ENCODE measurements around the gene FCER2. TPM values are rescaled to one million over a fixed set of nuclear protein-coding genes. Genes with fewer than 3 reads are reported as not detected.
"Not testable (repeated sequence)": the region's sequence is repeated elsewhere in the genome, so short reads cannot be mapped to it uniquely, and the experiment has no call there.

Gene FCER2
- total and polyA plus RNA-seq, 4 donors, result 0.14 TPM; not detected in 3

DNA sequence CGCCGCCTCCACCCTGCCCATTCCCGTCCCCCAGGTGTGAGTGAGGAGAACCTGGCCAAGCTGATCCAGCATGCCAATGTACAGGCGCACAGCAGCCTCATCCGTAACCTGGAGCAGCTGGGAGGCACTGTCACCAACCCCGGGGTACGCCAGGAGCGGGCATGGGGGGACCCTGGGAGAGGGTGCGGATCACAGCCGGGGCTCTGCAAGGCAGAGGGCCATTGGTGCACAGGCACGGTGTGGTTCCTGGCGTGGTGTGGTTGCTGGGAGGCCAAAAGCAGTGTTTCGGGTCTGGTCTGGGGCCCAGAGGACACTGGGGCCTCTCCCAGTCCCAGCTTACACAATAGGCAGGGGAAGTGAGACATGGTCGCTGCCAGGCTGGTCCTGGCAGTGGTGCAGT, 56.8 kb downstream of the FCER2 start:
- H3K4me1 ChIP-seq (ENCODE audit: control insufficient read depth in 4 of 4, insufficient read depth in 4 of 4, low read length in 3 of 4), result peaks cover 0 to 5% (median 0%) of the 10 kb centered on the region in 4 donors
- no peaks in the 10 kb centered on the region for H3K9me3 ChIP-seq (ENCODE audit: control insufficient read depth in 4 of 4, low read length in 3 of 4)
- DNase-seq (ENCODE audit: low spot score), result no peak
- H3K9ac ChIP-seq (ENCODE audit: low read depth in 1 of 2, low read length in 2 of 2), result no peak overlapping the region
- peaks cover 0 to 3% (median 0%) of the 10 kb centered on the region in 4 donors for H3K36me3 ChIP-seq (ENCODE audit: control insufficient read depth in 4 of 4, insufficient read depth in 3 of 4, low read depth in 1 of 4, low read length in 3 of 4)
- H3K27me3 ChIP-seq (ENCODE audit: control insufficient read depth in 4 of 4, insufficient read depth in 4 of 4, low read length in 3 of 4), result no peaks in the 10 kb centered on the region
- TF ChIP-seq JUND (IDR thresholded peaks at IDR 0.05) (no peak), SP1 (IDR thresholded peaks at IDR 0.05) (no peak), NR2F2 (IDR thresholded peaks at IDR 0.05) (no peak)
- TF ChIP-seq, protein P1, sequence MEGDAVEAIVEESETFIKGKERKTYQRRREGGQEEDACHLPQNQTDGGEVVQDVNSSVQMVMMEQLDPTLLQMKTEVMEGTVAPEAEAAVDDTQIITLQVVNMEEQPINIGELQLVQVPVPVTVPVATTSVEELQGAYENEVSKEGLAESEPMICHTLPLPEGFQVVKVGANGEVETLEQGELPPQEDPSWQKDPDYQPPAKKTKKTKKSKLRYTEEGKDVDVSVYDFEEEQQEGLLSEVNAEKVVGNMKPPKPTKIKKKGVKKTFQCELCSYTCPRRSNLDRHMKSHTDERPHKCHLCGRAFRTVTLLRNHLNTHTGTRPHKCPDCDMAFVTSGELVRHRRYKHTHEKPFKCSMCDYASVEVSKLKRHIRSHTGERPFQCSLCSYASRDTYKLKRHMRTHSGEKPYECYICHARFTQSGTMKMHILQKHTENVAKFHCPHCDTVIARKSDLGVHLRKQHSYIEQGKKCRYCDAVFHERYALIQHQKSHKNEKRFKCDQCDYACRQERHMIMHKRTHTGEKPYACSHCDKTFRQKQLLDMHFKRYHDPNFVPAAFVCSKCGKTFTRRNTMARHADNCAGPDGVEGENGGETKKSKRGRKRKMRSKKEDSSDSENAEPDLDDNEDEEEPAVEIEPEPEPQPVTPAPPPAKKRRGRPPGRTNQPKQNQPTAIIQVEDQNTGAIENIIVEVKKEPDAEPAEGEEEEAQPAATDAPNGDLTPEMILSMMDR (IDR thresholded peaks at IDR 0.05; ENCODE audit: low read depth, low read length, missing input control), result no peak
- whole genome bisulfite sequencing, result 90% methylated on average over 14 of the region's 14 CpGs
- no peak overlapping the region for H3K27ac ChIP-seq (ENCODE audit: low read depth in 1 of 2, low read length in 2 of 2)
- H3K4me3 ChIP-seq (ENCODE audit: low read depth in 1 of 3, low read length in 3 of 3), result no peak overlapping the region

GRCh38 chr19:7644550-7644877, 57.4 kb downstream of the FCER2 start:
- WGBS, result 98% methylated on average over 20 of the region's 20 CpGs
- TF ChIP-seq YY1 (IDR thresholded peaks at IDR 0.05) (no peak), SP1 (IDR thresholded peaks at IDR 0.05) (no peak), GABPA (IDR thresholded peaks at IDR 0.05 in 1 of 2, conservative IDR thresholded peaks at IDR 0.05 in 1 of 2) (no peak), FOXA1 (IDR thresholded peaks at IDR 0.05) (no peak), RXRA (IDR thresholded peaks at IDR 0.05) (no peak), FOXA2 (IDR thresholded peaks at IDR 0.05) (no peak), HNF4A (conservative IDR thresholded peaks at IDR 0.05) (no peak), NR2F2 (IDR thresholded peaks at IDR 0.05) (no peak), HNF4G (IDR thresholded peaks at IDR 0.05) (no peak), ZBTB33 (IDR thresholded peaks at IDR 0.05) (no peak)
- TF ChIP-seq, protein P2, sequence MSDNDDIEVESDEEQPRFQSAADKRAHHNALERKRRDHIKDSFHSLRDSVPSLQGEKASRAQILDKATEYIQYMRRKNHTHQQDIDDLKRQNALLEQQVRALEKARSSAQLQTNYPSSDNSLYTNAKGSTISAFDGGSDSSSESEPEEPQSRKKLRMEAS (IDR thresholded peaks at IDR 0.05), result no peak
- TF ChIP-seq, protein P1 (IDR thresholded peaks at IDR 0.05; ENCODE audit: low read depth, low read length, missing input control), result no peak
- TF ChIP-seq, protein P3, sequence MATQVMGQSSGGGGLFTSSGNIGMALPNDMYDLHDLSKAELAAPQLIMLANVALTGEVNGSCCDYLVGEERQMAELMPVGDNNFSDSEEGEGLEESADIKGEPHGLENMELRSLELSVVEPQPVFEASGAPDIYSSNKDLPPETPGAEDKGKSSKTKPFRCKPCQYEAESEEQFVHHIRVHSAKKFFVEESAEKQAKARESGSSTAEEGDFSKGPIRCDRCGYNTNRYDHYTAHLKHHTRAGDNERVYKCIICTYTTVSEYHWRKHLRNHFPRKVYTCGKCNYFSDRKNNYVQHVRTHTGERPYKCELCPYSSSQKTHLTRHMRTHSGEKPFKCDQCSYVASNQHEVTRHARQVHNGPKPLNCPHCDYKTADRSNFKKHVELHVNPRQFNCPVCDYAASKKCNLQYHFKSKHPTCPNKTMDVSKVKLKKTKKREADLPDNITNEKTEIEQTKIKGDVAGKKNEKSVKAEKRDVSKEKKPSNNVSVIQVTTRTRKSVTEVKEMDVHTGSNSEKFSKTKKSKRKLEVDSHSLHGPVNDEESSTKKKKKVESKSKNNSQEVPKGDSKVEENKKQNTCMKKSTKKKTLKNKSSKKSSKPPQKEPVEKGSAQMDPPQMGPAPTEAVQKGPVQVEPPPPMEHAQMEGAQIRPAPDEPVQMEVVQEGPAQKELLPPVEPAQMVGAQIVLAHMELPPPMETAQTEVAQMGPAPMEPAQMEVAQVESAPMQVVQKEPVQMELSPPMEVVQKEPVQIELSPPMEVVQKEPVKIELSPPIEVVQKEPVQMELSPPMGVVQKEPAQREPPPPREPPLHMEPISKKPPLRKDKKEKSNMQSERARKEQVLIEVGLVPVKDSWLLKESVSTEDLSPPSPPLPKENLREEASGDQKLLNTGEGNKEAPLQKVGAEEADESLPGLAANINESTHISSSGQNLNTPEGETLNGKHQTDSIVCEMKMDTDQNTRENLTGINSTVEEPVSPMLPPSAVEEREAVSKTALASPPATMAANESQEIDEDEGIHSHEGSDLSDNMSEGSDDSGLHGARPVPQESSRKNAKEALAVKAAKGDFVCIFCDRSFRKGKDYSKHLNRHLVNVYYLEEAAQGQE (IDR thresholded peaks at IDR 0.05), result no peak
- TF ChIP-seq, protein P4, sequence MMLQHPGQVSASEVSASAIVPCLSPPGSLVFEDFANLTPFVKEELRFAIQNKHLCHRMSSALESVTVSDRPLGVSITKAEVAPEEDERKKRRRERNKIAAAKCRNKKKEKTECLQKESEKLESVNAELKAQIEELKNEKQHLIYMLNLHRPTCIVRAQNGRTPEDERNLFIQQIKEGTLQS (IDR thresholded peaks at IDR 0.05), result no peak
- Histone ChIP-seq H3K9ac (ENCODE audit: low read depth in 1 of 2, low read length in 2 of 2) (no peak overlapping the region), H3K4me3 (ENCODE audit: low read depth in 1 of 3, low read length in 3 of 3) (no peak overlapping the region), H3K27me3 (ENCODE audit: control insufficient read depth in 4 of 4, insufficient read depth in 4 of 4, low read length in 3 of 4) (no peaks in the 10 kb centered on the region), H3K9me3 (ENCODE audit: control insufficient read depth in 4 of 4, low read length in 3 of 4) (no peaks in the 10 kb centered on the region), H3K4me1 (ENCODE audit: control insufficient read depth in 4 of 4, insufficient read depth in 4 of 4, low read length in 3 of 4) (peaks cover 0 to 5% (median 0%) of the 10 kb centered on the region in 4 donors), H3K27ac (ENCODE audit: low read depth in 1 of 2, low read length in 2 of 2) (no peak overlapping the region), H3K36me3 (ENCODE audit: control insufficient read depth in 4 of 4, insufficient read depth in 3 of 4, low read depth in 1 of 4, low read length in 3 of 4) (peaks cover 0 to 3% (median 0%) of the 10 kb centered on the region in 4 donors)
- DNase-seq (ENCODE audit: low spot score), result no peak

DNA sequence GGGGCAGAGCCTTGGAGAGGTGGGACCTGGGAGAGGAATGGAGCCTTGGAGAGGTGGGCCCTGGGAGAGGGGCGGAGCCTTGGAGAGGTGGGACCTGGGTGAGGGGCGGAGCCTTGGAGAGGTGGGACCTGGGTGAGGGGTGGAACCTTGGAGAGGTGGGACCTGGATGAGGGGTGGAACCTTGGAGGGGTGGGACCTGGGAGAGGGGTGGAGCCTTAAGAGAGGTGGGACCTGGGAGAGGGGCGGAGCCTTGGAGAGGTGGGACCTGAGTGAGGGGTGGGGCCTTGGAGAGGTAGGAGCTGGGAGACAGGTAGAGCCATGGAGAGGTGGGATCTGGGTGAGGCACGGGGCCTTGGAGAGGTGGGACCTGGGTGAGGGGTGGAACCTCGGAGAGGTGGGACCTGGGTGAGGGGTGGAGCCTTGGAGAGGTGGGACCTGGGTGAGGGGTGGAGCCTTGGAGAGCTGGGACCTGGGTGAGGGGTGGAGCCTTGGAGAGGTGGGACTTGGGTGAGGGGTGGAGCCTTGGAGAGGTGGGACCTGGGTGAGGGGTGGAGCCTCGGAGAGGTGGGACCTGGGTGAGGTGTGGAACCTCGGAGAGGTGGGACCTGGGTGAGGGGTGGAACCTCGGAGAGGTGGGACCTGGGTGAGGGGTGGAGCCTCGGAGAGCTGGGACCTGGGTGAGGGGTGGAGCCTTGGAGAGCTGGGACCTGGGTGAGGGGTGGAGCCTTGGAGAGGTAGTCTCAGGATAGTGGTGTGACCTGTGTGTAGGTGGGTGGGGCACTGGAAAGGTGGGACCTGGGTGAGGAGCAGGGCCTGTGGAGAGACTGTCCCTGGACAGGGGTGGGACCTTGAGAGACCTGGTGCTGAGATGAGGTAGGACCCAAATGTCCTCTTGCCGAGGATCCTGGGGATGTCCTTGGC, 58.0 kb downstream of the FCER2 start:
- not testable (repeated sequence) for H3K9me3 ChIP-seq (ENCODE audit: control insufficient read depth in 4 of 4, low read length in 3 of 4); H3K4me1 ChIP-seq (ENCODE audit: control insufficient read depth in 4 of 4, insufficient read depth in 4 of 4, low read length in 3 of 4); DNase-seq (ENCODE audit: low spot score); H3K36me3 ChIP-seq (ENCODE audit: control insufficient read depth in 4 of 4, insufficient read depth in 3 of 4, low read depth in 1 of 4, low read length in 3 of 4); H3K27me3 ChIP-seq (ENCODE audit: control insufficient read depth in 4 of 4, insufficient read depth in 4 of 4, low read length in 3 of 4); H3K9ac ChIP-seq (ENCODE audit: low read depth in 1 of 2, low read length in 2 of 2); H3K4me3 ChIP-seq (ENCODE audit: low read depth in 1 of 3, low read length in 3 of 3); H3K27ac ChIP-seq (ENCODE audit: low read depth in 1 of 2, low read length in 2 of 2)
- WGBS, result 81% methylated on average over 10 of the region's 10 CpGs

Measured in liver (tissue), 9 donors.